ENCODE results near the gene HOMER2.
A peak's percentile ranks its signal among the peaks of the same experiment; 100 is the strongest.

Gene HOMER2

GRCh38 chr15:82985688-82986441 is 33.3 kb upstream of the HOMER2 start, which contains the start of gene RAMAC (continued):
- TF ChIP-seq ZBTB49 (tag by site-specific recombination; IDR thresholded peaks at IDR 0.05; ENCODE audit: low read depth) (no peak), ZBTB17 (tag by site-specific recombination; IDR thresholded peaks at IDR 0.05) (peak; percentile 96), HOXC10 (CRISPR knock-in tag; IDR thresholded peaks at IDR 0.05) (no peak), KLF1 (tag by site-specific recombination; IDR thresholded peaks at IDR 0.05) (no peak), ZEB2 (tag by site-specific recombination; IDR thresholded peaks at IDR 0.05) (peak; percentile 74), ZNF747 (tag by site-specific recombination; IDR thresholded peaks at IDR 0.05) (no peak), ZNF670 (tag by site-specific recombination; IDR thresholded peaks at IDR 0.05; ENCODE audit: low read depth) (no peak), ZNF776 (tag by site-specific recombination; IDR thresholded peaks at IDR 0.05; ENCODE audit: borderline replicate concordance) (no peak), ZNF692 (tag by site-specific recombination; IDR thresholded peaks at IDR 0.05) (no peak; the same call in none of the 2 replicates), MEIS1 (CRISPR knock-in tag; IDR thresholded peaks at IDR 0.05; ENCODE audit: borderline replicate concordance) (no peak), ZNF423 (tag by site-specific recombination; IDR thresholded peaks at IDR 0.05) (no peak), ZBTB48 (tag by site-specific recombination; IDR thresholded peaks at IDR 0.05) (no peak; the same call in none of the 2 replicates), OVOL3 (tag by site-specific recombination; IDR thresholded peaks at IDR 0.05) (no peak), ZNF366 (tag by site-specific recombination; conservative IDR thresholded peaks at IDR 0.05) (peak; percentile 46; the same call in 1 of the 2 replicates), SP7 (tag by site-specific recombination; IDR thresholded peaks at IDR 0.05) (peak; percentile 56), ZNF624 (tag by site-specific recombination; IDR thresholded peaks at IDR 0.05) (no peak), PRDM6 (tag by site-specific recombination; IDR thresholded peaks at IDR 0.05) (no peak), ZBTB1 (tag by site-specific recombination; IDR thresholded peaks at IDR 0.05) (no peak), ZSCAN16 (tag by site-specific recombination; IDR thresholded peaks at IDR 0.05) (no peak), ZNF350 (tag by site-specific recombination; IDR thresholded peaks at IDR 0.05) (no peak), ZNF837 (tag by site-specific recombination; IDR thresholded peaks at IDR 0.05) (no peak), ZNF658 (tag by site-specific recombination; IDR thresholded peaks at IDR 0.05) (no peak), ZNF324 (tag by site-specific recombination; IDR thresholded peaks at IDR 0.05) (no peak), ZNF221 (tag by site-specific recombination; IDR thresholded peaks at IDR 0.05; ENCODE audit: borderline replicate concordance) (no peak), ZNF302 (tag by site-specific recombination; IDR thresholded peaks at IDR 0.05; ENCODE audit: low read depth) (no peak), GLIS2 (tag by site-specific recombination; IDR thresholded peaks at IDR 0.05) (no peak), ZNF10 (tag by site-specific recombination; IDR thresholded peaks at IDR 0.05) (peak; percentile 92), ZNF785 (tag by site-specific recombination; IDR thresholded peaks at IDR 0.05) (no peak), ZNF148 (tag by site-specific recombination; IDR thresholded peaks at IDR 0.05; ENCODE audit: borderline replicate concordance) (no peak), KLF8 (tag by site-specific recombination; IDR thresholded peaks at IDR 0.05) (0 out of 2 replicates have a peak, but pooled peaks have one; percentile 44), ZNF548 (tag by site-specific recombination; IDR thresholded peaks at IDR 0.05) (no peak), ZNF704 (tag by site-specific recombination; IDR thresholded peaks at IDR 0.05) (no peak), ZNF24 (tag by site-specific recombination; IDR thresholded peaks at IDR 0.05) (no peak; the same call in 1 of the 2 replicates)

Measured in HEK293 (cell line).